Uterus (tissue), 4 donors: ENCODE measurements around the gene EFNA4. TPM values are rescaled to one million over a fixed set of nuclear protein-coding genes. Genes with fewer than 3 reads are reported as not detected.
A peak's percentile ranks its signal among the peaks of the same experiment; 100 is the strongest.

Experiments used
- DNase-seq, 2 donors: peaks; one replicate each; pipeline ENCODE4 v3.0.0-alpha.2; 2019 to 2020
- H3K27ac ChIP-seq, 2 donors: fragments of 200-600 bp; sonication (generic); 1 replicate in 1 of 2; 2 replicates in 1 of 2; pipeline ENCODE4 v1.5.1; 2016 to 2018
- H3K27me3 ChIP-seq, 2 donors: fragments of 200-600 bp; sonication (generic); one replicate each; pipeline ENCODE4 v1.5.1; 2018 to 2019; ENCODE audit warnings: control low read depth in 1 of 2
- H3K36me3 ChIP-seq, 2 donors: fragments of 200-600 bp; sonication (generic); one replicate each; pipeline ENCODE4 v1.5.1; 2019; ENCODE audit warnings: control low read depth in 1 of 2
- H3K4me1 ChIP-seq, 2 donors: fragments of 200-600 bp; sonication (generic); one replicate each; pipeline ENCODE4 v1.5.1; 2018 to 2019; ENCODE audit warnings: control low read depth in 1 of 2
- H3K4me3 ChIP-seq, 2 donors: fragments of 200-600 bp; sonication (generic); 1 replicate in 1 of 2; 2 replicates in 1 of 2; pipeline ENCODE4 v1.5.1; 2018 to 2019; ENCODE audit warnings: mild to moderate bottlenecking in 1 of 2
- H3K9me3 ChIP-seq, 2 donors: fragments of 200-600 bp; sonication (generic); one replicate each; pipeline ENCODE4 v1.5.1; 2019; ENCODE audit warnings: control low read depth in 1 of 2
- CTCF ChIP-seq, 4 experiments: fragments of 200-600 bp in 2 of 4; fragments of 450-650 bp in 2 of 4; sonication (generic) in 2 of 4; IDR thresholded peaks; one replicate each; pipeline ENCODE4 v1.5.1; 2016 to 2019; ENCODE audit warnings: antibody characterized with exemption in 4 of 4, mild to moderate bottlenecking in 2 of 4, moderate library complexity in 1 of 4
- POLR2A ChIP-seq, 2 donors: fragments of 450-650 bp; IDR thresholded peaks; one replicate each; pipeline ENCODE4 v1.6.1; 2016; ENCODE audit warnings: antibody characterized with exemption in 2 of 2, mild to moderate bottlenecking in 1 of 2, moderate library complexity in 1 of 2
- intact Hi-C: fragments of 100-400 bp; cut with DNase I; formaldehyde crosslinking; loops from one replicate; pipeline ENCODE4 v1.15.1; 2023; ENCODE audit warnings: low total_unique reads
- total RNA-seq, 4 donors: library from RNA; depleted of rRNA in 3 of 4; stranded (reverse); fragments of >200 nt in 3 of 4; gene quantifications; one replicate each; pipeline versions ENCODE4 v1.1.0 to v1.2.4, GENCODE V29; 2014 to 2023
- donor health status: DM: yes; HTN: yes; CAD: no.

The EFNA4 gene
- total RNA-seq, 4 donors from 2014 or later: 8.0 to 8.4 TPM; not detected in 2

GRCh38 chr1:155043793-155044192, 19.7 kb upstream of the EFNA4 start:
- H3K9me3 ChIP-seq: no peaks in the 10 kb centered on the region
- H3K27me3 ChIP-seq: no peaks in the 10 kb centered on the region
- H3K36me3 ChIP-seq: no peaks in the 10 kb centered on the region
- no peak overlapping the region for H3K4me3 ChIP-seq
- no peaks in the 10 kb centered on the region for H3K4me1 ChIP-seq
- DNase-seq: no peak
- no peak overlapping the region for H3K27ac ChIP-seq
- intact Hi-C loops: no loop called here
- TF ChIP-seq CTCF (IDR thresholded peaks at IDR 0.05): no peak
- TF ChIP-seq POLR2A (IDR thresholded peaks at IDR 0.05): no peak

GRCh38 chr1:155044365-155044764, 19.2 kb upstream of the EFNA4 start:
- no peak for DNase-seq
- no peaks in the 10 kb centered on the region for H3K27me3 ChIP-seq
- no peak overlapping the region for H3K27ac ChIP-seq
- TF ChIP-seq POLR2A (IDR thresholded peaks at IDR 0.05) (no peak), CTCF (IDR thresholded peaks at IDR 0.05) (no peak)
- no peaks in the 10 kb centered on the region for H3K9me3 ChIP-seq
- intact Hi-C loops: no loop called here
- no peaks in the 10 kb centered on the region for H3K4me1 ChIP-seq
- H3K36me3 ChIP-seq: no peaks in the 10 kb centered on the region
- H3K4me3 ChIP-seq: no peak overlapping the region

- H3K4me3 ChIP-seq: no peak overlapping the region
- DNase-seq: peak; percentile 52 to 78
- intact Hi-C loops: no loop called here
- H3K27me3 ChIP-seq: no peaks in the 10 kb centered on the region
- no peaks in the 10 kb centered on the region for H3K36me3 ChIP-seq
- TF ChIP-seq POLR2A (IDR thresholded peaks at IDR 0.05) (no peak), CTCF (IDR thresholded peaks at IDR 0.05) (peak; percentile 53 to 85 (median 67))
- H3K4me1 ChIP-seq: no peaks in the 10 kb centered on the region
- H3K9me3 ChIP-seq: no peaks in the 10 kb centered on the region
- H3K27ac ChIP-seq: no peak overlapping the region
Measured at GRCh38 chr1:155044812-155045657, 18.5 kb upstream of the EFNA4 start.

- Histone ChIP-seq H3K9me3 (no peaks in the 10 kb centered on the region), H3K36me3 (no peaks in the 10 kb centered on the region), H3K27me3 (no peaks in the 10 kb centered on the region), H3K4me1 (no peaks in the 10 kb centered on the region), H3K4me3 (no peak overlapping the region), H3K27ac (no peak overlapping the region)
- no peak for TF ChIP-seq POLR2A (IDR thresholded peaks at IDR 0.05)
- no peak for TF ChIP-seq CTCF (IDR thresholded peaks at IDR 0.05)
- intact Hi-C loops: no loop called here
- DNase-seq: no peak
Measured at GRCh38 chr1:155048449-155049334, 14.8 kb upstream of the EFNA4 start.
